Measurements from ENCODE around the gene APMAP.

DNA sequence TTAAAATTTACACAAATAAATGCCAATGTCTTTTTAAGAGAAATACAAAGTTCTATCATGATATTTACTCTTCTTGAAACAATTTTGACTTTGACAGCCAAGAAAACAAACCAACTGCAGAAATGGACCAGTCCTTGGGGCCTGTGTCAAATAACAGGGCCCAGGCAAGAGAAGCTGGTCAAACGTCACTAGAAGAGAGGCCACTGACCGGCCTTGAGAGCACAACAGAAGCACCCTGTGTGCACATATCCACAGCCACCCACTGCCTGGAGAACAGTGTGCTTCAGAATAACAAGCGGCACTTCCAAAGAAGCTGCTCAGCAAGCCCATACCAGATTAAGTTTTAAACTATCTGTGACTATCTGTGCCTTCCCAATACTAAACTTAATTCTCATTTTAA lies 14.8 kb downstream of the APMAP start:
- TF ChIP-seq, protein P1, sequence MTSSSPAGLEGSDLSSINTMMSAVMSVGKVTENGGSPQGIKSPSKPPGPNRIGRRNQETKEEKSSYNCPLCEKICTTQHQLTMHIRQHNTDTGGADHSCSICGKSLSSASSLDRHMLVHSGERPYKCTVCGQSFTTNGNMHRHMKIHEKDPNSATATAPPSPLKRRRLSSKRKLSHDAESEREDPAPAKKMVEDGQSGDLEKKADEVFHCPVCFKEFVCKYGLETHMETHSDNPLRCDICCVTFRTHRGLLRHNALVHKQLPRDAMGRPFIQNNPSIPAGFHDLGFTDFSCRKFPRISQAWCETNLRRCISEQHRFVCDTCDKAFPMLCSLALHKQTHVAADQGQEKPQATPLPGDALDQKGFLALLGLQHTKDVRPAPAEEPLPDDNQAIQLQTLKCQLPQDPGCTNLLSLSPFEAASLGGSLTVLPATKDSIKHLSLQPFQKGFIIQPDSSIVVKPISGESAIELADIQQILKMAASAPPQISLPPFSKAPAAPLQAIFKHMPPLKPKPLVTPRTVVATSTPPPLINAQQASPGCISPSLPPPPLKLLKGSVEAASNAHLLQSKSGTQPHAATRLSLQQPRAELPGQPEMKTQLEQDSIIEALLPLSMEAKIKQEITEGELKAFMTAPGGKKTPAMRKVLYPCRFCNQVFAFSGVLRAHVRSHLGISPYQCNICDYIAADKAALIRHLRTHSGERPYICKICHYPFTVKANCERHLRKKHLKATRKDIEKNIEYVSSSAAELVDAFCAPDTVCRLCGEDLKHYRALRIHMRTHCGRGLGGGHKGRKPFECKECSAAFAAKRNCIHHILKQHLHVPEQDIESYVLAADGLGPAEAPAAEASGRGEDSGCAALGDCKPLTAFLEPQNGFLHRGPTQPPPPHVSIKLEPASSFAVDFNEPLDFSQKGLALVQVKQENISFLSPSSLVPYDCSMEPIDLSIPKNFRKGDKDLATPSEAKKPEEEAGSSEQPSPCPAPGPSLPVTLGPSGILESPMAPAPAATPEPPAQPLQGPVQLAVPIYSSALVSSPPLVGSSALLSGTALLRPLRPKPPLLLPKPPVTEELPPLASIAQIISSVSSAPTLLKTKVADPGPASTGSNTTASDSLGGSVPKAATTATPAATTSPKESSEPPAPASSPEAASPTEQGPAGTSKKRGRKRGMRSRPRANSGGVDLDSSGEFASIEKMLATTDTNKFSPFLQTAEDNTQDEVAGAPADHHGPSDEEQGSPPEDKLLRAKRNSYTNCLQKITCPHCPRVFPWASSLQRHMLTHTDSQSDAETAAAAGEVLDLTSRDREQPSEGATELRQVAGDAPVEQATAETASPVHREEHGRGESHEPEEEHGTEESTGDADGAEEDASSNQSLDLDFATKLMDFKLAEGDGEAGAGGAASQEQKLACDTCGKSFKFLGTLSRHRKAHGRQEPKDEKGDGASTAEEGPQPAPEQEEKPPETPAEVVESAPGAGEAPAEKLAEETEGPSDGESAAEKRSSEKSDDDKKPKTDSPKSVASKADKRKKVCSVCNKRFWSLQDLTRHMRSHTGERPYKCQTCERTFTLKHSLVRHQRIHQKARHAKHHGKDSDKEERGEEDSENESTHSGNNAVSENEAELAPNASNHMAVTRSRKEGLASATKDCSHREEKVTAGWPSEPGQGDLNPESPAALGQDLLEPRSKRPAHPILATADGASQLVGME (CRISPR knock-in tag; IDR thresholded peaks at IDR 0.05) = no peak
- TF ChIP-seq NFIX (CRISPR knock-in tag; IDR thresholded peaks at IDR 0.05; ENCODE audit: low read depth) = no peak
- no peak for TF ChIP-seq FOXK2 (conservative IDR thresholded peaks at IDR 0.05 in 1 of 2, IDR thresholded peaks at IDR 0.05 in 1 of 2; ENCODE audit: low read depth in 2 of 2)
- TF ChIP-seq CBX8 (IDR thresholded peaks at IDR 0.05; ENCODE audit: borderline replicate concordance, extremely low read depth, low read depth, low read length, poor library complexity, severe bottlenecking) = no peak
- TF ChIP-seq, protein P2, sequence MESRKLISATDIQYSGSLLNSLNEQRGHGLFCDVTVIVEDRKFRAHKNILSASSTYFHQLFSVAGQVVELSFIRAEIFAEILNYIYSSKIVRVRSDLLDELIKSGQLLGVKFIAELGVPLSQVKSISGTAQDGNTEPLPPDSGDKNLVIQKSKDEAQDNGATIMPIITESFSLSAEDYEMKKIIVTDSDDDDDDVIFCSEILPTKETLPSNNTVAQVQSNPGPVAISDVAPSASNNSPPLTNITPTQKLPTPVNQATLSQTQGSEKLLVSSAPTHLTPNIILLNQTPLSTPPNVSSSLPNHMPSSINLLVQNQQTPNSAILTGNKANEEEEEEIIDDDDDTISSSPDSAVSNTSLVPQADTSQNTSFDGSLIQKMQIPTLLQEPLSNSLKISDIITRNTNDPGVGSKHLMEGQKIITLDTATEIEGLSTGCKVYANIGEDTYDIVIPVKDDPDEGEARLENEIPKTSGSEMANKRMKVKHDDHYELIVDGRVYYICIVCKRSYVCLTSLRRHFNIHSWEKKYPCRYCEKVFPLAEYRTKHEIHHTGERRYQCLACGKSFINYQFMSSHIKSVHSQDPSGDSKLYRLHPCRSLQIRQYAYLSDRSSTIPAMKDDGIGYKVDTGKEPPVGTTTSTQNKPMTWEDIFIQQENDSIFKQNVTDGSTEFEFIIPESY (CRISPR knock-in tag; IDR thresholded peaks at IDR 0.05) = no peak
- TF ChIP-seq, protein P3, sequence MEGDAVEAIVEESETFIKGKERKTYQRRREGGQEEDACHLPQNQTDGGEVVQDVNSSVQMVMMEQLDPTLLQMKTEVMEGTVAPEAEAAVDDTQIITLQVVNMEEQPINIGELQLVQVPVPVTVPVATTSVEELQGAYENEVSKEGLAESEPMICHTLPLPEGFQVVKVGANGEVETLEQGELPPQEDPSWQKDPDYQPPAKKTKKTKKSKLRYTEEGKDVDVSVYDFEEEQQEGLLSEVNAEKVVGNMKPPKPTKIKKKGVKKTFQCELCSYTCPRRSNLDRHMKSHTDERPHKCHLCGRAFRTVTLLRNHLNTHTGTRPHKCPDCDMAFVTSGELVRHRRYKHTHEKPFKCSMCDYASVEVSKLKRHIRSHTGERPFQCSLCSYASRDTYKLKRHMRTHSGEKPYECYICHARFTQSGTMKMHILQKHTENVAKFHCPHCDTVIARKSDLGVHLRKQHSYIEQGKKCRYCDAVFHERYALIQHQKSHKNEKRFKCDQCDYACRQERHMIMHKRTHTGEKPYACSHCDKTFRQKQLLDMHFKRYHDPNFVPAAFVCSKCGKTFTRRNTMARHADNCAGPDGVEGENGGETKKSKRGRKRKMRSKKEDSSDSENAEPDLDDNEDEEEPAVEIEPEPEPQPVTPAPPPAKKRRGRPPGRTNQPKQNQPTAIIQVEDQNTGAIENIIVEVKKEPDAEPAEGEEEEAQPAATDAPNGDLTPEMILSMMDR (IDR thresholded peaks at IDR 0.05 in 2 of 3, conservative IDR thresholded peaks at IDR 0.05 in 1 of 3; ENCODE audit: insufficient read depth in 2 of 3, low read depth in 1 of 3, low read length in 3 of 3) = no peak
- no peak for TF ChIP-seq EZH2 (IDR thresholded peaks at IDR 0.05; ENCODE audit: borderline replicate concordance, low read depth, low read length)
- no peak for TF ChIP-seq SRSF3 (IDR thresholded peaks at IDR 0.05; ENCODE audit: insufficient read depth, low read length)
- no peak for TF ChIP-seq ARHGAP35 (IDR thresholded peaks at IDR 0.05; ENCODE audit: partially characterized antibody)
- TF ChIP-seq IFI16 (CRISPR knock-in tag; IDR thresholded peaks at IDR 0.05) = no peak

Data from K562 (cell line).